Left ventricle myocardium inferior (tissue), 1 donor: ENCODE data around the gene ADAD2. TPM values are rescaled to one million over a fixed set of nuclear protein-coding genes. Genes with fewer than 3 reads are reported as not detected.

Source experiments
- DNase-seq: peaks from one replicate; pipeline ENCODE4 v3.0.0-alpha.2; 2020
- H3K27ac ChIP-seq: fragments of 200-600 bp; replicated peaks from 2 replicates; pipeline ENCODE4 v1.8.0; 2021
- H3K27me3 ChIP-seq: fragments of 200-600 bp; 2 replicates; pipeline ENCODE4 v1.8.0; 2021; ENCODE audit warnings: low read depth
- H3K36me3 ChIP-seq: fragments of 200-600 bp; 2 replicates; pipeline ENCODE4 v1.8.0; 2021
- H3K4me1 ChIP-seq: fragments of 200-600 bp; 2 replicates; pipeline ENCODE4 v1.8.0; 2021
- H3K4me3 ChIP-seq: fragments of 200-600 bp; 2 replicates; pipeline ENCODE4 v1.8.0; 2021; ENCODE audit warnings: mild to moderate bottlenecking, moderate library complexity
- H3K9me3 ChIP-seq: fragments of 200-600 bp; replicated peaks from 2 replicates; pipeline ENCODE4 v1.8.0; 2021
- intact Hi-C: fragments of 100-400 bp; cut with micrococcal nuclease; formaldehyde crosslinking; loops from one replicate; pipeline ENCODE4 v1.11.0; 2022
- total RNA-seq: library from RNA; stranded (reverse); fragmentation: NEBNext Ultra II Directional; extraction: Animal tissue kit (Norgen Biotek cat#: 25700); gene quantifications from one replicate; pipeline ENCODE4 v1.2.1, GENCODE V29; 2021
- TF ChIP-seq, protein P1 (sequence below): fragments of 200-600 bp; IDR thresholded peaks from 2 replicates; pipeline ENCODE4 v1.8.0; 2021; ENCODE audit warnings: antibody characterized with exemption, mild to moderate bottlenecking, borderline replicate concordance
- donor health status: DM: no; HTN: yes; CAD: no; lungs with severe emphysema.

The ADAD2 gene
- total RNA-seq, 1 donor from 2014 or later: 0.52 TPM

DNA sequence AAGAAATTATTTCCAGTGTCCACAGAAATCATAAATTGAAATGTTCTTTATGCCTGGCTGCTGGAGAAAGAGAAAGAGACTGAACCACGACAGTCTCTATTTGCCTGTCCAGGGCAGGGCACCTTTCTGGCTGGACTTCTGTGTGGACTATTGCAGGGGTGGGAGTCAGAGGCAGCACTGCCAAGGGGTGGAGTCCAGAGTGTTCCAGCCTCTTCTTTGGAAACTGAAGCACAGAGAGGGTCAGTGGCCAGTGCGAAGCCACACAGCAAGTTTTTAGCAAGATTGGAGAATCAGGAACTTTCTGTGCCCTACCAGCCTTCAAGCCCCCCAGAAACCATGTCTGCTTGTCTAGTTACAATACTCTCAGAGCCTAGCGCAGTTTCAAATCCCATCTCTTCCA is 33.6 kb downstream of the ADAD2 start:
- intact Hi-C loops: no loop called here
- TF ChIP-seq, protein P1, sequence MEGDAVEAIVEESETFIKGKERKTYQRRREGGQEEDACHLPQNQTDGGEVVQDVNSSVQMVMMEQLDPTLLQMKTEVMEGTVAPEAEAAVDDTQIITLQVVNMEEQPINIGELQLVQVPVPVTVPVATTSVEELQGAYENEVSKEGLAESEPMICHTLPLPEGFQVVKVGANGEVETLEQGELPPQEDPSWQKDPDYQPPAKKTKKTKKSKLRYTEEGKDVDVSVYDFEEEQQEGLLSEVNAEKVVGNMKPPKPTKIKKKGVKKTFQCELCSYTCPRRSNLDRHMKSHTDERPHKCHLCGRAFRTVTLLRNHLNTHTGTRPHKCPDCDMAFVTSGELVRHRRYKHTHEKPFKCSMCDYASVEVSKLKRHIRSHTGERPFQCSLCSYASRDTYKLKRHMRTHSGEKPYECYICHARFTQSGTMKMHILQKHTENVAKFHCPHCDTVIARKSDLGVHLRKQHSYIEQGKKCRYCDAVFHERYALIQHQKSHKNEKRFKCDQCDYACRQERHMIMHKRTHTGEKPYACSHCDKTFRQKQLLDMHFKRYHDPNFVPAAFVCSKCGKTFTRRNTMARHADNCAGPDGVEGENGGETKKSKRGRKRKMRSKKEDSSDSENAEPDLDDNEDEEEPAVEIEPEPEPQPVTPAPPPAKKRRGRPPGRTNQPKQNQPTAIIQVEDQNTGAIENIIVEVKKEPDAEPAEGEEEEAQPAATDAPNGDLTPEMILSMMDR: no peak
- Histone ChIP-seq H3K27ac (no peak overlapping the region), H3K27me3 (peaks cover 3% of the 10 kb centered on the region), H3K4me3 (no peak overlapping the region), H3K36me3 (no peaks in the 10 kb centered on the region), H3K9me3 (no peaks in the 10 kb centered on the region), H3K4me1 (peaks cover 15% of the 10 kb centered on the region)
- DNase-seq: no peak

DNA sequence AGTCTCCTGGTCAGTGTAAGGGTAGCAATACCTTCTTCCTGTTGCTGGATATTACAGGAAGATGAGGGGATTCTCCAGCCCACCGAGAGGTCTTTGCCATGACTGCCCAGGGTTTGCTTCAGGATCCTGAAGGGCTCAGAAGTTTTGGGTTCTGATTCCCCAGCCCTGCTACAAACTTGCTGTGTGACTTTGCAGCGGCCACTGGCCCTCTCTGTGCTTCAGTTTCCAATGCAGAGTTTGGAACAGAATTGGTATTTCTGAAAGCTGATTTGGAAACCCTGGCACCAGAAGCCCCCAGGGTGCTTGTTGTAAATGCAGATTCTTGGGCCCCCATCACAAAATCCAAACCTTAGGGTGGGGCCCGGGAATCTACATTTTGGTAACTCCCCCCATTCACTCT is 34.2 kb downstream of the ADAD2 start:
- TF ChIP-seq, protein P1: no peak
- H3K36me3 ChIP-seq: no peaks in the 10 kb centered on the region
- intact Hi-C loops: no loop called here

DNA sequence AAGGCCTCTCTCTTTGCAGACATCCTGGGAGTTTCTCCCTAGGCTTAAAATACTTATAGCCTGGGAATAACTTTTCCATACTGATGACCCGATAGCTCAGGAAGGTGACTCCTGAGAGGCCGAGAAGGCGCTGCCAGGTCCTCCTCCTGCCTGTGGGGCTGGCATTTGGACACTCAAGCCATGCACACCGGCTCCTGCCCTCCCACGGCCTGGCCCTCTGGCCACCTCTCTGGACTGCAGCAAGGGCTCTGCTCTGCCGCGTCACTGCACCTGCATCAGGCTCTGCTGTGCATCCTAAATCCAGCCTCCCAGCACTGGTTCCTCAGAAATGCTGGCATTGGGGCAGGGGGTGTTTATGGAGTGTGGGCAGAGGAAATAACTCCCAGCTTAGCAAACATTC is 34.6 kb downstream of the ADAD2 start:
- TF ChIP-seq, protein P1: no peak
- no peak overlapping the region for H3K4me3 ChIP-seq
- no peaks in the 10 kb centered on the region for H3K9me3 ChIP-seq
- H3K36me3 ChIP-seq: no peaks in the 10 kb centered on the region
- no peak for DNase-seq
- H3K4me1 ChIP-seq: peaks cover 18% of the 10 kb centered on the region
- H3K27me3 ChIP-seq: peaks cover 5% of the 10 kb centered on the region
- no peak overlapping the region for H3K27ac ChIP-seq
- intact Hi-C loops: no loop called here

More for the DNA sequence above, 34.2 kb downstream of the ADAD2 start:
- no peak overlapping the region for H3K27ac ChIP-seq
- H3K27me3 ChIP-seq: peaks cover 3% of the 10 kb centered on the region
- DNase-seq: no peak
- H3K9me3 ChIP-seq: no peaks in the 10 kb centered on the region
- H3K4me3 ChIP-seq: no peak overlapping the region
- peaks cover 18% of the 10 kb centered on the region for H3K4me1 ChIP-seq

DNA sequence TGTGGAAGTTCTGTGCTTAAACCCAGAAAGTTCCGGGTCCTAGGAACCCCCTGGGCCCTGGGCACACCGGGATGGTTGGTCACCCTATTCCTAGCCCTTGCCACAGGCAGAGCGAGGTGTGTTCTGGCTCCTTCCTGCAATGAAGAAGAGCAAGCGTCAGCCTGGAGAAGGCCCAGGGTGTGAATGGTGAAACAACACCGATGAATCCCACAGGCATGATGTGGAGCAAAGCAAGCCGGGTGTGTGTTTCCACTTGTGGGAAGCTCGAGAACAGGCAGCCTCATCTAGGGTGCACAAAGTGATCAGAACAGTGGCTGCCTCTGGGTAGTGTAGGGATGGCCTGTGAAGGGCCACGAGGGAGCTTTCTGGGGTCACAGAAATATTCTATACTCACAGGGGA is 35.1 kb downstream of the ADAD2 start:
- no peaks in the 10 kb centered on the region for H3K9me3 ChIP-seq
- peaks cover 10% of the 10 kb centered on the region for H3K27me3 ChIP-seq
- H3K4me1 ChIP-seq: peaks cover 18% of the 10 kb centered on the region
- no peak overlapping the region for H3K4me3 ChIP-seq
- H3K36me3 ChIP-seq: no peaks in the 10 kb centered on the region
- TF ChIP-seq, protein P1: no peak
- no peak overlapping the region for H3K27ac ChIP-seq
- intact Hi-C loops: no loop called here
- no peak for DNase-seq

DNA sequence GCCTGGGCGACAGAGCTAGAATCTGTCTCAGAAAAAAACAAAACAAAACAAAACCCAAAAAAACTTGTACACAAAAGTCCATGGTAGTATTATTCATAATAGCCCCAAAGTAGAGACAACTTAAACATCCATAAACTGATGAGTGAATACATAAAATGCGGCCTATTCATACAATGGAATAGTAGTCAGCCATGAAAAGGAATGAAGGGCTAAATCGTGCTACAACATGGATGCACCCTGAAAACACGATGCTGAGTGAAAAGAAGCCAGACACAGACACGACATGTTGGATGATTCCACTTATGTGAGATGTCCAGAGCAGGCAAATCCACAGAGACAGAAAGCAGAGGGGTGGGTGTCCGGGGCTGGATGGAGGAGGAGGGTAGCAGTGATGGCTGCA is 36.6 kb downstream of the ADAD2 start:
- intact Hi-C loops: no loop called here
- peaks cover 18% of the 10 kb centered on the region for H3K4me1 ChIP-seq
- no peak overlapping the region for H3K4me3 ChIP-seq
- peaks cover 11% of the 10 kb centered on the region for H3K27me3 ChIP-seq
- no peaks in the 10 kb centered on the region for H3K36me3 ChIP-seq
- H3K27ac ChIP-seq: no peak overlapping the region
- TF ChIP-seq, protein P1: no peak
- H3K9me3 ChIP-seq: no peaks in the 10 kb centered on the region
- no peak for DNase-seq

DNA sequence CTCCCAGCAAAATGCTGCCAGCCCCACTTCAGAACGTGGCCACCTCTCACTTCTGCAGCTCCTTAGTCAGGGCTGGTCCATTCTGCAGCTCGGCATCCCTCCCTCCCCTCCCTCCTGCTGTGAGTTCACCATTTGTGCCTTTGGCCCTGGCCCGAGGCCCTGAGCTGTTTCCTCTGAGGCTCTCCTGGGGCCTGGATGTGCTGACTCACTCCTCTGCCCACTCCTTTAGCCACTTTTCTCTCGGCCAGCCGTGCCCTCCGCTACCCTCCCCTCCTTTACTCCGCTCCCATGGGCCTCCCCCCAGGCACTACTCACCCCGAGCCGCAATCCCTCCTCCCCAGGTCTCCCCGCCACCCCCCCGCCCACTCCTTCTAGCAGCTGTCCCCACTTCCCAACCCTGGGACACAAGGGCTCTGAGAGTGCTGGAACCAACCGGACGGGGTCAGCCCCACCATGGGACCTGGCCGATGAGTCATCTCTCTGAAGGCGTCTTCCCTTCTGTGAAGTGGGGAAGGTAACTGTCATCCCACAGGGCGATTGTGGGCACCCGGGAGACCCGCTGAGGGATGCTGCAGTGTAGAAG is 37.4 kb downstream of the ADAD2 start:
- Histone ChIP-seq H3K36me3 (no peaks in the 10 kb centered on the region), H3K9me3 (no peaks in the 10 kb centered on the region), H3K27ac (peak overlapping the region; percentile 38), H3K27me3 (peaks cover 11% of the 10 kb centered on the region), H3K4me1 (peaks cover 18% of the 10 kb centered on the region), H3K4me3 (peak overlapping the region; percentile 14)
- intact Hi-C loops: no loop called here
- peak; percentile 82 for DNase-seq
- TF ChIP-seq, protein P1: no peak
